IMR-90 (cell line): ENCODE results near the gene STARD7. TPM values are rescaled to one million over a fixed set of nuclear protein-coding genes. Genes with fewer than 3 reads are reported as not detected.

Experiments
- ATAC-seq: fragments of 200-7000 bp; cut with Tn5 transposase; 2 replicates; pipeline ENCODE4 v1.9.1; 2020; ENCODE audit warnings: low read depth, mild to moderate bottlenecking, moderate library complexity
- BruUV-seq: library from RNA; stranded (reverse); fragments of 400-500 nt; replicated peaks from 2 replicates; lab custom pipeline; 2021; lab: Mats Ljungman, UMichigan
- CTCF ChIA-PET: fragments of 300-600 bp; formaldehyde crosslinking; extraction: SDS; loops from one replicate; lab custom pipeline; 2021; ENCODE audit warnings: antibody characterized with exemption; lab: Yijun Ruan, JAX
- POLR2A ChIA-PET: fragments of 300-600 bp; sonication (Branson Sonifier 250); formaldehyde crosslinking; loops from one replicate; lab custom pipeline; 2022; ENCODE audit warnings: antibody characterized with exemption; ENCODE audit not compliant: unreplicated experiment; lab: Charles Lee
- DNase-seq: peaks from one replicate; pipeline ENCODE4 v3.0.0; 2013
- H2AFZ ChIP-seq: replicated peaks from 2 replicates; pipeline ENCODE3; 2013; ENCODE audit warnings: low read length, mild to moderate bottlenecking; ENCODE audit not compliant: poor library complexity
- H2AK5ac ChIP-seq: 2 replicates; pipeline ENCODE4 v1.6.1; 2013; ENCODE audit warnings: low read depth, low read length, inconsistent platforms
- H2AK9ac ChIP-seq: replicated peaks from 2 replicates; pipeline ENCODE3; 2013; ENCODE audit warnings: mild to moderate bottlenecking, low read depth, low read length, moderate library complexity; ENCODE audit not compliant: poor library complexity
- H2BK120ac ChIP-seq: 2 replicates; pipeline ENCODE4 v1.6.1; 2013; ENCODE audit warnings: low read depth, low read length, inconsistent platforms
- H2BK15ac ChIP-seq: 3 replicates; pipeline ENCODE4 v1.6.1; 2013; ENCODE audit warnings: low read depth, low read length, inconsistent platforms
- H2BK20ac ChIP-seq: 2 replicates; pipeline ENCODE4 v1.6.1; 2013; ENCODE audit warnings: low read depth, mild to moderate bottlenecking, inconsistent platforms, low read length, moderate library complexity
- H2BK5ac ChIP-seq: 2 replicates; pipeline ENCODE4 v1.6.1; 2013; ENCODE audit warnings: mild to moderate bottlenecking, low read depth, low read length, inconsistent platforms; ENCODE audit not compliant: poor library complexity, severe bottlenecking
- H3K14ac ChIP-seq: replicated peaks from 2 replicates; pipeline ENCODE4 v1.6.1; 2013; ENCODE audit warnings: low read depth, low read length, inconsistent platforms
- H3K18ac ChIP-seq: 2 replicates; pipeline ENCODE4 v1.6.1; 2013; ENCODE audit warnings: low read depth, low read length, control low read depth
- H3K23ac ChIP-seq: 2 replicates; pipeline ENCODE4 v1.6.1; 2013; ENCODE audit warnings: low read depth, low read length, inconsistent platforms
- H3K27ac ChIP-seq: 2 replicates; pipeline ENCODE4 v1.5.1; 2013; ENCODE audit warnings: mild to moderate bottlenecking, control low read depth, low read length; ENCODE audit not compliant: insufficient read depth
- H3K27me3 ChIP-seq: 2 replicates; pipeline ENCODE4 v1.6.1; 2013; ENCODE audit warnings: low read length; ENCODE audit not compliant: control insufficient read depth, insufficient read depth
- H3K36me3 ChIP-seq: 2 replicates; pipeline ENCODE4 v1.6.1; 2013; ENCODE audit warnings: low read length, mixed read lengths; ENCODE audit not compliant: control insufficient read depth, insufficient read depth
- H3K4ac ChIP-seq: 2 replicates; pipeline ENCODE4 v1.6.1; 2013; ENCODE audit warnings: low read depth, low read length, inconsistent platforms
- H3K4me1 ChIP-seq: 2 replicates; pipeline ENCODE4 v1.6.1; 2013; ENCODE audit warnings: low read length, mixed read lengths; ENCODE audit not compliant: control insufficient read depth, insufficient read depth
- H3K4me2 ChIP-seq: 2 replicates; pipeline ENCODE4 v1.6.1; 2013; ENCODE audit warnings: low read depth, mild to moderate bottlenecking, control low read depth, low read length, moderate library complexity
- H3K4me3 ChIP-seq: 2 replicates; pipeline ENCODE4 v1.5.1; 2013; ENCODE audit warnings: low read depth, mild to moderate bottlenecking, control low read depth, low read length, moderate library complexity; ENCODE audit not compliant: insufficient read depth
- H3K56ac ChIP-seq: 2 replicates; pipeline ENCODE4 v1.6.1; 2013; ENCODE audit warnings: low read length, inconsistent platforms; ENCODE audit not compliant: insufficient read depth; ENCODE audit errors: extremely low read depth
- H3K79me1 ChIP-seq, 2 experiments: 2 replicates each; pipeline ENCODE4 v1.6.1; 2013; ENCODE audit warnings: low read length in 2 of 2, inconsistent platforms in 1 of 2, low read depth in 1 of 2
- H3K9ac ChIP-seq: 2 replicates; pipeline ENCODE4 v1.6.1; 2013; ENCODE audit warnings: low read depth, low read length, control low read depth
- H3K9me1 ChIP-seq: 2 replicates; pipeline ENCODE4 v1.6.1; 2013; ENCODE audit warnings: low read length, inconsistent platforms; ENCODE audit not compliant: insufficient read depth
- H3K9me3 ChIP-seq: 2 replicates; pipeline ENCODE4 v1.6.1; 2013; ENCODE audit warnings: low read length; ENCODE audit not compliant: control insufficient read depth, insufficient read depth
- H4K20me1 ChIP-seq: 2 replicates; pipeline ENCODE4 v1.6.1; 2013; ENCODE audit warnings: low read length, inconsistent platforms; ENCODE audit not compliant: insufficient read depth
- H4K5ac ChIP-seq: 2 replicates; pipeline ENCODE4 v1.6.1; 2013; ENCODE audit warnings: mild to moderate bottlenecking, low read depth, low read length, control low read depth
- H4K8ac ChIP-seq, 2 experiments: 2 replicates each; pipeline ENCODE4 v1.6.1; 2013; ENCODE audit warnings: low read depth in 2 of 2, low read length in 2 of 2, control low read depth in 1 of 2, inconsistent platforms in 1 of 2
- H4K91ac ChIP-seq: 2 replicates; pipeline ENCODE4 v1.6.1; 2013; ENCODE audit warnings: low read depth, low read length, inconsistent platforms; ENCODE audit not compliant: insufficient read depth
- CEBPB ChIP-seq: IDR thresholded peaks from 2 replicates; pipeline ENCODE4 v1.6.1; 2012; ENCODE audit warnings: low read depth, low read length, improper control_type of control experiment
- ELK1 ChIP-seq: fragments of 150-350 bp; IDR thresholded peaks from 2 replicates; pipeline ENCODE4 v1.6.1; 2016; ENCODE audit warnings: low read depth, mild to moderate bottlenecking, low read length, moderate library complexity, borderline replicate concordance
- FOS ChIP-seq: fragments of 150-350 bp; IDR thresholded peaks from 2 replicates; pipeline ENCODE4 v1.6.1; 2016; ENCODE audit warnings: low read depth, low read length
- MAFK ChIP-seq: IDR thresholded peaks from 2 replicates; pipeline ENCODE4 v1.6.1; 2012; ENCODE audit warnings: low read depth, low read length, improper control_type of control experiment
- POLR2A ChIP-seq: IDR thresholded peaks from 2 replicates; pipeline ENCODE4 v1.6.1; 2012; ENCODE audit warnings: mild to moderate bottlenecking, low read depth, low read length
- SMC3 ChIP-seq: fragments of 150-350 bp; IDR thresholded peaks from 2 replicates; pipeline ENCODE4 v1.6.1; 2016; ENCODE audit warnings: low read depth, mild to moderate bottlenecking, antibody characterized with exemption, low read length, moderate library complexity
- USF2 ChIP-seq: fragments of 150-350 bp; IDR thresholded peaks from 2 replicates; pipeline ENCODE4 v1.6.1; 2017; ENCODE audit warnings: mild to moderate bottlenecking, antibody characterized with exemption, low read length, low read depth
- dilution Hi-C: fragments of 300-500 bp; cut with HindIII; formaldehyde crosslinking; loops from one replicate; pipeline ENCODE4 v1.14.3; 2018; ENCODE audit warnings: low sequenced_read_pairs; ENCODE audit not compliant: unreplicated experiment
- in situ Hi-C: fragments of 300-500 bp; cut with MboI; formaldehyde crosslinking; loops from 3 replicates; pipeline ENCODE4 v1.14.3; 2019; ENCODE audit warnings: low sequenced_read_pairs, inconsistent platforms, mixed read lengths
- intact Hi-C: fragments of 100-400 bp; cut with micrococcal nuclease; formaldehyde crosslinking; loops from 2 replicates; pipeline ENCODE4 v1.10.0; 2022
- polyA plus RNA-seq, 3 experiments: library from polyadenylated mRNA; depleted of rRNA; stranded (reverse); fragments of >200 nt; gene quantifications; 2 replicates each; pipeline ENCODE4 v1.2.3, GENCODE V29; 2012; ENCODE audit warnings: low replicate concordance in 1 of 3
- total RNA-seq: library from RNA; depleted of rRNA; stranded (reverse); fragments of >200 nt; gene quantifications from 2 replicates; pipeline ENCODE4 v1.2.3, GENCODE V29; 2012

Gene STARD7
- total and polyA plus RNA-seq, 2 of the 4 experiments (the other 2 are of a cell fraction): 61.7 to 138 TPM

- peak overlapping the region; percentile 41; the same call in 1 of the 2 replicates for H3K23ac ChIP-seq
- no peaks in the 10 kb centered on the region for H3K9me3 ChIP-seq
- H3K9ac ChIP-seq: no peak overlapping the region
- TF ChIP-seq SMC3 (no peak), ELK1 (no peak), FOS (no peak), POLR2A (no peak), USF2 (no peak), MAFK (no peak), CEBPB (no peak)
- H3K4me3 ChIP-seq: peak overlapping the region; percentile 2; the same call in 1 of the 2 replicates
- no peak overlapping the region for H3K4ac ChIP-seq
- ChIA-PET POLR2A (no interaction called here), CTCF (interaction anchor here (0.7 to 0.9 kb wide), 2 partner anchors 61 to 281 kb away, joined by 3 to 4 read pairs; no protein-coding TSS in a partner anchor)
- in situ Hi-C loops: no loop called here
- H3K36me3 ChIP-seq: no peaks in the 10 kb centered on the region
- ATAC-seq (no peak), DNase-seq (peak; percentile 78)
- intact Hi-C loops: loop anchor here (5.0 kb wide), 1 partner anchor 59 kb away; the partner anchor contains the start of gene DUSP2
- H2BK15ac ChIP-seq: no peak overlapping the region
- no peak overlapping the region for H3K56ac ChIP-seq
- peaks cover 19% of the 10 kb centered on the region for H3K4me1 ChIP-seq
- H3K27me3 ChIP-seq: no peaks in the 10 kb centered on the region
- H3K79me1 ChIP-seq: peaks cover 16 to 43% of the 10 kb centered on the region in 2 experiments
- BruUV-seq: no TSS peak
- H2AFZ ChIP-seq: no peak overlapping the region
- H3K27ac ChIP-seq: peak overlapping the region; percentile 4; the same call in 1 of the 2 replicates
- H2BK120ac ChIP-seq: no peak overlapping the region
- H4K91ac ChIP-seq: no peak overlapping the region
- dilution Hi-C loops: no loop called here
- no peak overlapping the region for H2BK20ac ChIP-seq
- H3K14ac ChIP-seq: no peak overlapping the region
- no peak overlapping the region for H4K8ac ChIP-seq
- no peak overlapping the region for H3K18ac ChIP-seq
- H4K20me1 ChIP-seq: peaks cover 64% of the 10 kb centered on the region
- H4K5ac ChIP-seq: no peak overlapping the region
- H2BK5ac ChIP-seq: peak overlapping the region; percentile 51
- no peak overlapping the region for H2AK9ac ChIP-seq
- peaks cover 17% of the 10 kb centered on the region; the same call in 1 of the 2 replicates for H3K9me1 ChIP-seq
- H3K4me2 ChIP-seq: peak overlapping the region; percentile 54
- no peak overlapping the region for H2AK5ac ChIP-seq
These were observed 2.7 kb downstream of the STARD7 start for GRCh38 chr2:96205888-96206287.
